Measurements from ENCODE around the gene PGF.
A peak's percentile ranks its signal among the peaks of the same experiment; 100 is the strongest.

The PGF gene

GRCh38 chr14:74981833-74982232 is 26.4 kb upstream of the PGF start:
- no peak for DNase-seq (ENCODE audit: low read depth)
- TF ChIP-seq CTCF (conservative IDR thresholded peaks at IDR 0.05; ENCODE audit: control insufficient read depth, insufficient read depth, low read depth, low read length): no peak

DNA sequence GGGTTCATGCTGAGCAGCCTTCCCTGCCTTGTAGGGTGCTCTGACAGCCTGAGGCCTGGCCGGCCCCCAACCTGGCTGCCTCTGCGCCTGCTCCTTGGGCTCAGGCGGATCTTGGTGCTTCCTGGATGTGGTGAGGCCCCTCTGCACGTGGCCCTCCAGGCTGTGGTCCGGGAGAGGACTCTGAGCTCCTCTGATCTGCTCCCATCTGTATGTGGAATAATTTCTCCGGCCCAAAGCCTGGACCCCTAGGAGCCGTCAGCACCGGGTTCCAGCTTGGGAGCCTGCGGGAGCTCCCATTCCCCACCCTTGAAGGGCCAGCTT is 26.0 kb upstream of the PGF start:
- no peak for TF ChIP-seq CTCF (conservative IDR thresholded peaks at IDR 0.05; ENCODE audit: control insufficient read depth, insufficient read depth, low read depth, low read length)
- no peak overlapping the region for H3K4me3 ChIP-seq (ENCODE audit: control insufficient read depth, low read depth, low read length)
- DNase-seq (ENCODE audit: low read depth): no peak

More at GRCh38 chr14:74981833-74982232, 26.4 kb upstream of the PGF start:
- no peak overlapping the region for H3K4me3 ChIP-seq (ENCODE audit: control insufficient read depth, low read depth, low read length)

DNA sequence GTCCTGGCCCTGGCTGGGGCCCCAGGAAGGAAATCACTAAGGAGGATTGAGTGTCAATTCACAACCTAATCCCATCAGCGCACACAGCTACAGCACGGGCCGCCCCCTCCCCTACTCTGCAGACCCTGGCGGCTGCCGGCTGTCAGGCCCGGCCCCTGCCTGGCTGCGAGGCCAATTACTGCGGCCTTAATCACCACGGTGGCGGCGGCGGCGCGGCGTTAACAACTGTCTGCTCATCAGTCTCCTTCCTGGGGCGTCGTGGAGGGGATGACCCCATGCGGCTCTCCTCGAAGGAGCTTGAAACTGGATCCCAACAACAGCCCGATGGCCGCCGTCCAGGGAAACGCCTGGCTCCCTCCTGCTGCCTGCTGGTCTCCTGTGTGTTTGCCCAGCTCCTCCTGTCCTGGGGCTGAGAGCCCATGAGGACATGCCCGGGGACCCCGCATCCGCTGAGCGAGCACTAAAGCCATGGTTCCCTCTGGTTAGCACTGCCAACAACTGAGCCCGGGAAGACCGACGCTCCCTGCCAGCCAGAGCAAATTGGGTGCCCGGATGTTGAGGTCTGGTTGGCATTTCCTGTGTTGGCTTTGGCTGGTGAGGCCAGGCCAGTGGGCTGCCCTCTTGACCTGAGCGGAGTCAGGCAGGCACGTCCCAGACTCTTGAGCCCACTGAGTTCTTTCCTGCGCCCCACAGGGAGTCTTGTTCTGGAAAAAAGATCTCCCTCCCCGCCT is 25.5 kb upstream of the PGF start:
- DNase-seq (ENCODE audit: low read depth): peak; percentile 22
- H3K4me3 ChIP-seq (ENCODE audit: control insufficient read depth, low read depth, low read length): no peak overlapping the region
- TF ChIP-seq CTCF (conservative IDR thresholded peaks at IDR 0.05; ENCODE audit: control insufficient read depth, insufficient read depth, low read depth, low read length): no peak

DNA sequence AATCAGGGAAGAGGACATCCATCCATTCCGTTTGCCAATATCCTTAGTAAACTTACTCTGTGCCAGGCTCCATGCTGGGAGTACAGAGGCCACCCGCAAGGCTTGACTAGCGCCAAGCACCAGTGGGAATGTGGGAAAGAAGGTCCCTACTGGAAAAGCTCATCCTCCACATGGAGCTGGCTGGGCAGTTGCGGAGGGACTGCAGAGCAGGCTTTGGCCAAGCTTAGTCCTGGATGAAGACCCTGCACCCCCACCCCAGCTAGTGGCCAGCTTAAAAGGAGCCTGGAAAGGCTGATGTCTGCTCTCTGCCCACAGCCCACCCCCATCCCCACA is 25.0 kb upstream of the PGF start:
- no peak overlapping the region for H3K4me3 ChIP-seq (ENCODE audit: control insufficient read depth, low read depth, low read length)

GRCh38 chr14:74979442-74980397 is 24.3 kb upstream of the PGF start:
- H3K4me3 ChIP-seq (ENCODE audit: control insufficient read depth, low read depth, low read length): no peak overlapping the region
- TF ChIP-seq CTCF (conservative IDR thresholded peaks at IDR 0.05; ENCODE audit: control insufficient read depth, insufficient read depth, low read depth, low read length): no peak
- DNase-seq (ENCODE audit: low read depth): no peak

More for the DNA sequence above, 25.0 kb upstream of the PGF start:
- DNase-seq (ENCODE audit: low read depth): no peak
- no peak for TF ChIP-seq CTCF (conservative IDR thresholded peaks at IDR 0.05; ENCODE audit: control insufficient read depth, insufficient read depth, low read depth, low read length)

DNA sequence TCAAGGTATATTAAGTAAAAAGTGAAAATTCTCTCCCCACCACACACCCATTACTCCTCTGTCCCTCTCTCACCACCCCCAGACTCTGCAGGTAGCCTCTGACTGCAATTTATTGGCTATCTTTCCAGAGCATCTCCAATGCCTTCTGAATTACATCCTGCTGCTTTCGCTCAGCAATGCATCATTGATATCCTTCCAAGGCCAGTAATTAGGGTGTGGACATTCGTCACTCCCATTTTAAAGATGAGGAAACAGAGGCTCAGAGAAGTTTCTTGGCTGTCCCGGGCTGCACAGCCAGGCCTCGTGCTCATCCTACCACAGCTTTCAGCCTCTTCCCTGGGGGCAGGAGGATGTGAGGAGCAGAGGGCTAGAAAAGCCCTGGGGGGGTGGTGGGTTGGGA is 23.6 kb upstream of the PGF start:
- no peak for TF ChIP-seq CTCF (conservative IDR thresholded peaks at IDR 0.05; ENCODE audit: control insufficient read depth, insufficient read depth, low read depth, low read length)
- DNase-seq (ENCODE audit: low read depth): no peak
- H3K4me3 ChIP-seq (ENCODE audit: control insufficient read depth, low read depth, low read length): no peak overlapping the region
